OCI-M1 (cell line): Measurements from ENCODE around the gene GALM.
"Not testable (repeated sequence)": the region's sequence is repeated elsewhere in the genome, so short reads cannot be mapped to it uniquely, and the experiment has no call there.

Experiments
- DNase-seq: peaks from one replicate; lab custom pipeline; 2025; lab: John Stamatoyannopoulos, UW

Gene GALM

GRCh38 chr2:38709567-38710194 is 43.8 kb downstream of the GALM start:
- no peak for DNase-seq

- DNase-seq = no peak
Observed at GRCh38 chr2:38711558-38711957, 45.6 kb downstream of the GALM start.

- no peak for DNase-seq
Observed at GRCh38 chr2:38712413-38712812, 46.5 kb downstream of the GALM start.

- DNase-seq = no peak
Observed at GRCh38 chr2:38712871-38713270, 47.0 kb downstream of the GALM start.

GRCh38 chr2:38713338-38713737 is 47.4 kb downstream of the GALM start:
- no peak for DNase-seq

GRCh38 chr2:38714941-38715340 is 49.0 kb downstream of the GALM start:
- not testable (repeated sequence) for DNase-seq

GRCh38 chr2:38716185-38716584 is 50.3 kb downstream of the GALM start:
- DNase-seq = no peak

GRCh38 chr2:38718601-38719000 is 52.7 kb downstream of the GALM start:
- DNase-seq = no peak

GRCh38 chr2:38719706-38720105 is 53.8 kb downstream of the GALM start:
- DNase-seq = no peak

- DNase-seq = peak; percentile 34
Observed at GRCh38 chr2:38720613-38721241, 54.8 kb downstream of the GALM start.

- DNase-seq = no peak
Observed at GRCh38 chr2:38722271-38723061, 56.6 kb downstream of the GALM start.

- no peak for DNase-seq
Observed at GRCh38 chr2:38723173-38723572, 57.3 kb downstream of the GALM start.

GRCh38 chr2:38727661-38728060 is 61.7 kb downstream of the GALM start:
- no peak for DNase-seq

- DNase-seq = no peak
Observed at GRCh38 chr2:38728694-38729093, 62.8 kb downstream of the GALM start.

- no peak for DNase-seq
Observed at GRCh38 chr2:38731090-38731489, 65.2 kb downstream of the GALM start.

- no peak for DNase-seq
Observed at GRCh38 chr2:38731684-38732221, 65.8 kb downstream of the GALM start.

- no peak for DNase-seq
Observed at GRCh38 chr2:38733300-38733971, 67.5 kb downstream of the GALM start.

- DNase-seq = no peak
Observed at GRCh38 chr2:38734299-38735058, 68.6 kb downstream of the GALM start.

GRCh38 chr2:38735999-38736320 is 70.0 kb downstream of the GALM start:
- DNase-seq = no peak

- DNase-seq = not testable (repeated sequence)
Observed at GRCh38 chr2:38737000-38737698, 71.2 kb downstream of the GALM start.

GRCh38 chr2:38737925-38738324 is 72.0 kb downstream of the GALM start:
- DNase-seq = no peak
